DND-41 (cell line): ENCODE measurements around the gene PRKCE.

Experiments
- ATAC-seq: fragments of 200-7000 bp; cut with Tn5 transposase; 3 replicates; pipeline ENCODE4 v1.9.1; 2021; ENCODE audit warnings: low read depth; ENCODE audit not compliant: insufficient read depth
- DNase-seq: peaks from one replicate; pipeline ENCODE4 v3.0.0-alpha.2; 2020
- H2AFZ ChIP-seq: 2 replicates; pipeline ENCODE4 v1.6.0; 2012; ENCODE audit warnings: low read depth, low read length
- H3K27ac ChIP-seq: 2 replicates; pipeline ENCODE4 v1.5.1; 2012; ENCODE audit warnings: low read length, inconsistent platforms
- H3K27me3 ChIP-seq: fragments of 200-600 bp; sonication (generic); 2 replicates; pipeline ENCODE4 v1.6.0; 2012; ENCODE audit warnings: low read length, mild to moderate bottlenecking, inconsistent platforms; ENCODE audit not compliant: insufficient read depth, poor library complexity
- H3K36me3 ChIP-seq: 2 replicates; pipeline ENCODE4 v1.5.1; 2012; ENCODE audit warnings: low read length, inconsistent platforms; ENCODE audit not compliant: insufficient read depth
- H3K4me1 ChIP-seq: 2 replicates; pipeline ENCODE4 v1.5.1; 2012; ENCODE audit warnings: mild to moderate bottlenecking, low read length; ENCODE audit not compliant: insufficient read depth
- H3K4me2 ChIP-seq: 2 replicates; pipeline ENCODE4 v1.6.0; 2012; ENCODE audit warnings: mild to moderate bottlenecking, moderate library complexity, low read length, inconsistent platforms; ENCODE audit not compliant: insufficient read depth
- H3K4me3 ChIP-seq, 2 experiments: fragments of 200-600 bp in 1 of 2; shearing (Covaris generic) in 1 of 2; 2 replicates each; pipeline ENCODE4 v1.5.1; 2012 to 2016; ENCODE audit warnings: inconsistent platforms in 2 of 2, low read length in 2 of 2, mild to moderate bottlenecking in 2 of 2, low read depth in 1 of 2, moderate library complexity in 1 of 2
- H3K79me2 ChIP-seq: 2 replicates; pipeline ENCODE4 v1.6.0; 2012; ENCODE audit warnings: low read length, inconsistent platforms; ENCODE audit not compliant: insufficient read depth
- H3K9ac ChIP-seq: 2 replicates; pipeline ENCODE4 v1.6.0; 2012; ENCODE audit warnings: low read depth, mild to moderate bottlenecking, inconsistent platforms, low read length, moderate library complexity
- H3K9me3 ChIP-seq: 2 replicates; pipeline ENCODE4 v1.5.1; 2012; ENCODE audit warnings: low read length, moderate library complexity, mild to moderate bottlenecking, inconsistent platforms; ENCODE audit not compliant: insufficient read depth, severe bottlenecking
- H4K20me1 ChIP-seq: 2 replicates; pipeline ENCODE4 v1.6.0; 2012; ENCODE audit warnings: low read length; ENCODE audit not compliant: insufficient read depth
- CTCF ChIP-seq: IDR thresholded peaks from 2 replicates; pipeline ENCODE4 v1.5.1; 2012; ENCODE audit warnings: borderline replicate concordance, low read length, moderate library complexity, mild to moderate bottlenecking; ENCODE audit not compliant: poor library complexity, severe bottlenecking; ENCODE audit errors: extremely low read depth
- EZH2 ChIP-seq: IDR thresholded peaks from 3 replicates; pipeline ENCODE4 v1.6.1; 2012; ENCODE audit warnings: borderline replicate concordance, low read depth, mild to moderate bottlenecking, moderate library complexity, low read length, inconsistent platforms; ENCODE audit not compliant: severe bottlenecking

The PRKCE gene

GRCh38 chr2:46135228-46135855 lies 483.9 kb downstream of the PRKCE start:
- H3K4me3 ChIP-seq: no peak overlapping the region
- H3K27me3 ChIP-seq: no peaks in the 10 kb centered on the region
- no peak overlapping the region for H3K9ac ChIP-seq
- no peaks in the 10 kb centered on the region for H3K79me2 ChIP-seq
- ATAC-seq (no peak), DNase-seq (no peak)
- no peak overlapping the region for H3K27ac ChIP-seq
- H3K36me3 ChIP-seq: no peaks in the 10 kb centered on the region
- no peak overlapping the region for H3K4me2 ChIP-seq
- TF ChIP-seq CTCF (no peak), EZH2 (no peak)
- no peaks in the 10 kb centered on the region for H3K9me3 ChIP-seq
- H3K4me1 ChIP-seq: no peaks in the 10 kb centered on the region
- no peaks in the 10 kb centered on the region for H4K20me1 ChIP-seq
- no peak overlapping the region for H2AFZ ChIP-seq

GRCh38 chr2:46135958-46136357 lies 484.5 kb downstream of the PRKCE start:
- Histone ChIP-seq H3K9ac (no peak overlapping the region), H3K27ac (no peak overlapping the region), H3K4me3 (no peak overlapping the region), H3K27me3 (no peaks in the 10 kb centered on the region), H2AFZ (no peak overlapping the region), H3K9me3 (no peaks in the 10 kb centered on the region), H4K20me1 (no peaks in the 10 kb centered on the region), H3K79me2 (no peaks in the 10 kb centered on the region), H3K4me1 (no peaks in the 10 kb centered on the region), H3K36me3 (no peaks in the 10 kb centered on the region), H3K4me2 (no peak overlapping the region)
- ATAC-seq: no peak
- TF ChIP-seq CTCF: no peak
- TF ChIP-seq EZH2: no peak
- no peak for DNase-seq

- no peak for ATAC-seq
- Histone ChIP-seq H2AFZ (no peak overlapping the region), H4K20me1 (no peaks in the 10 kb centered on the region), H3K79me2 (no peaks in the 10 kb centered on the region), H3K27me3 (no peaks in the 10 kb centered on the region), H3K36me3 (no peaks in the 10 kb centered on the region), H3K27ac (no peak overlapping the region), H3K4me3 (no peak overlapping the region), H3K4me2 (no peak overlapping the region), H3K4me1 (no peaks in the 10 kb centered on the region), H3K9me3 (no peaks in the 10 kb centered on the region), H3K9ac (no peak overlapping the region)
- no peak for DNase-seq
- TF ChIP-seq EZH2 (no peak), CTCF (no peak)
These were observed 485.0 kb downstream of the PRKCE start for GRCh38 chr2:46136481-46136880.
